Parathyroid adenoma (tissue), 2 donors: ENCODE results near the gene EFCAB11.

ENCODE experiments used
- H2AFZ ChIP-seq: fragments of 300-600 bp; sonication (generic); one replicate; pipeline ENCODE4 v1.7.0; 2017; ENCODE audit warnings: antibody characterized with exemption, mild to moderate bottlenecking
- H3K27ac ChIP-seq: fragments of 300-600 bp; sonication (generic); one replicate; pipeline ENCODE4 v1.7.0; 2017
- H3K27me3 ChIP-seq: fragments of 300-600 bp; sonication (generic); one replicate; pipeline ENCODE4 v1.7.0; 2017; ENCODE audit warnings: low read length; ENCODE audit not compliant: control insufficient read depth, insufficient read depth
- H3K36me3 ChIP-seq: fragments of 300-600 bp; sonication (generic); one replicate; pipeline ENCODE4 v1.7.0; 2017; ENCODE audit warnings: low read length; ENCODE audit not compliant: control insufficient read depth, insufficient read depth
- H3K4me1 ChIP-seq: fragments of 300-600 bp; sonication (generic); one replicate; pipeline ENCODE4 v1.7.0; 2017; ENCODE audit warnings: control low read depth
- H3K4me2 ChIP-seq: fragments of 300-600 bp; sonication (generic); one replicate; pipeline ENCODE4 v1.7.0; 2017; ENCODE audit warnings: low read length
- H3K4me3 ChIP-seq: fragments of 300-600 bp; sonication (generic); one replicate; pipeline ENCODE4 v1.7.0; 2017; ENCODE audit warnings: low read depth, low read length
- H3K79me2 ChIP-seq: fragments of 300-600 bp; sonication (generic); one replicate; pipeline ENCODE4 v1.7.0; 2017; ENCODE audit warnings: control low read depth
- H3K9ac ChIP-seq: fragments of 300-600 bp; sonication (generic); one replicate; pipeline ENCODE4 v1.7.0; 2017; ENCODE audit warnings: mild to moderate bottlenecking
- H3K9me3 ChIP-seq: fragments of 300-600 bp; sonication (generic); one replicate; pipeline ENCODE4 v1.7.0; 2017; ENCODE audit warnings: low read length; ENCODE audit not compliant: control insufficient read depth
- CTCF ChIP-seq: fragments of 300-600 bp; sonication (generic); IDR thresholded peaks from one replicate; pipeline ENCODE4 v1.7.0; 2017; ENCODE audit warnings: antibody characterized with exemption, mild to moderate bottlenecking
- donor health status: primary hyperparathyroidism.

Gene EFCAB11

GRCh38 chr14:89954070-89955021 lies at the start of gene EFCAB11:
Gene EFCAB11, minus strand, starts transcription at chr14:89954730. Its CDS starts 70 bp downstream, at chr14:89954660.
- Histone ChIP-seq H3K36me3 (no peaks in the 10 kb centered on the region), H3K4me2 (peak within 1 kb of the TSS; percentile 93)

GRCh38 chr14:90003526-90004307 lies 49.2 kb upstream of the EFCAB11 start:
- Histone ChIP-seq H3K9ac (no peak overlapping the region), H3K79me2 (no peaks in the 10 kb centered on the region), H3K4me1 (peaks cover 7% of the 10 kb centered on the region), H2AFZ (no peak overlapping the region), H3K4me3 (no peak overlapping the region), H3K27me3 (no peaks in the 10 kb centered on the region), H3K9me3 (no peaks in the 10 kb centered on the region), H3K36me3 (no peaks in the 10 kb centered on the region), H3K4me2 (no peak overlapping the region), H3K27ac (no peak overlapping the region)
- no peak for TF ChIP-seq CTCF

More at GRCh38 chr14:89954070-89955021, at the start of gene EFCAB11:
- H3K27me3 ChIP-seq: no peaks in the 10 kb centered on the region
- H3K9ac ChIP-seq: no peak within 1 kb of the TSS
- peak within 1 kb of the TSS; percentile 90 for H3K4me3 ChIP-seq
- no peaks in the 10 kb centered on the region for H3K79me2 ChIP-seq
- H3K4me1 ChIP-seq: peaks cover 13% of the 10 kb centered on the region
- no peak for TF ChIP-seq CTCF
- no peaks in the 10 kb centered on the region for H3K9me3 ChIP-seq
- H3K27ac ChIP-seq: peak within 1 kb of the TSS; percentile 76
- H2AFZ ChIP-seq: peak within 1 kb of the TSS; percentile 86

GRCh38 chr14:90000935-90001334 lies 46.4 kb upstream of the EFCAB11 start:
- H3K36me3 ChIP-seq: no peaks in the 10 kb centered on the region
- no peak overlapping the region for H3K4me3 ChIP-seq
- H3K27me3 ChIP-seq: no peaks in the 10 kb centered on the region
- no peak overlapping the region for H3K4me2 ChIP-seq
- TF ChIP-seq CTCF: no peak
- H3K4me1 ChIP-seq: peaks cover 7% of the 10 kb centered on the region
- H3K79me2 ChIP-seq: no peaks in the 10 kb centered on the region
- H3K9ac ChIP-seq: no peak overlapping the region
- no peaks in the 10 kb centered on the region for H3K9me3 ChIP-seq
- no peak overlapping the region for H3K27ac ChIP-seq
- H2AFZ ChIP-seq: no peak overlapping the region

GRCh38 chr14:89996963-89997362 lies 42.4 kb upstream of the EFCAB11 start:
- Histone ChIP-seq H3K4me2 (no peak overlapping the region), H3K9me3 (no peaks in the 10 kb centered on the region), H3K27ac (no peak overlapping the region), H3K79me2 (no peaks in the 10 kb centered on the region), H3K27me3 (no peaks in the 10 kb centered on the region), H2AFZ (no peak overlapping the region), H3K36me3 (no peaks in the 10 kb centered on the region), H3K9ac (no peak overlapping the region), H3K4me1 (no peaks in the 10 kb centered on the region), H3K4me3 (no peak overlapping the region)
- no peak for TF ChIP-seq CTCF
